HUDEP-2 (cell line): Measurements from ENCODE around the gene VPS35.

Source experiments
- DNase-seq, 76 experiments: peaks; one replicate each; lab custom pipeline; 2025; ENCODE audit not compliant: unreplicated experiment in 76 of 76; lab: John Stamatoyannopoulos, UW

Gene VPS35

GRCh38 chr16:46688654-46689364 is at the start of gene VPS35:
TSS of gene VPS35 (minus strand) at chr16:46689178. CDS start at chr16:46689133, 45 bp downstream.
- peak; percentile 83 to 99 (median 97) for DNase-seq

- DNase-seq, result no peak
These were observed 48.7 kb upstream of the VPS35 start for GRCh38 chr16:46737621-46738214.

- no peak for DNase-seq
These were observed 47.7 kb upstream of the VPS35 start for GRCh38 chr16:46736695-46737094.

GRCh38 chr16:46733319-46733830 is 44.4 kb upstream of the VPS35 start:
- DNase-seq, result no peak

- DNase-seq, result no peak
These were observed 43.6 kb upstream of the VPS35 start for GRCh38 chr16:46732561-46732960.

GRCh38 chr16:46731691-46732555 is 42.9 kb upstream of the VPS35 start:
- DNase-seq, result peak in 11 of 76 experiments; percentile 5 to 47 (median 15)

- DNase-seq, result no peak
These were observed 42.1 kb upstream of the VPS35 start for GRCh38 chr16:46730801-46731690.

GRCh38 chr16:46730126-46730525 is 41.1 kb upstream of the VPS35 start:
- DNase-seq, result no peak

GRCh38 chr16:46729326-46729995 is 40.5 kb upstream of the VPS35 start:
- DNase-seq, result no peak

GRCh38 chr16:46728806-46729205 is 39.8 kb upstream of the VPS35 start:
- no peak for DNase-seq

- DNase-seq, result no peak
These were observed 38.7 kb upstream of the VPS35 start for GRCh38 chr16:46727630-46728029.

GRCh38 chr16:46727184-46727583 is 38.2 kb upstream of the VPS35 start:
- no peak for DNase-seq

- DNase-seq, result no peak
These were observed 32.9 kb upstream of the VPS35 start for GRCh38 chr16:46721885-46722284.

- no peak for DNase-seq
These were observed 31.6 kb upstream of the VPS35 start for GRCh38 chr16:46720619-46721018.

- DNase-seq, result no peak
These were observed 30.6 kb upstream of the VPS35 start for GRCh38 chr16:46719528-46719927.

- no peak for DNase-seq
These were observed 29.2 kb upstream of the VPS35 start for GRCh38 chr16:46718214-46718613.

- no peak for DNase-seq
These were observed 28.7 kb upstream of the VPS35 start for GRCh38 chr16:46717692-46718091.

GRCh38 chr16:46715769-46716305 is 26.9 kb upstream of the VPS35 start:
- DNase-seq, result peak in 3 of 76 experiments; percentile 2 to 16 (median 3)

GRCh38 chr16:46714797-46715591 is 26.0 kb upstream of the VPS35 start:
- no peak for DNase-seq
